ENCODE results near the gene CLCNKA.

- TF ChIP-seq, protein P1, sequence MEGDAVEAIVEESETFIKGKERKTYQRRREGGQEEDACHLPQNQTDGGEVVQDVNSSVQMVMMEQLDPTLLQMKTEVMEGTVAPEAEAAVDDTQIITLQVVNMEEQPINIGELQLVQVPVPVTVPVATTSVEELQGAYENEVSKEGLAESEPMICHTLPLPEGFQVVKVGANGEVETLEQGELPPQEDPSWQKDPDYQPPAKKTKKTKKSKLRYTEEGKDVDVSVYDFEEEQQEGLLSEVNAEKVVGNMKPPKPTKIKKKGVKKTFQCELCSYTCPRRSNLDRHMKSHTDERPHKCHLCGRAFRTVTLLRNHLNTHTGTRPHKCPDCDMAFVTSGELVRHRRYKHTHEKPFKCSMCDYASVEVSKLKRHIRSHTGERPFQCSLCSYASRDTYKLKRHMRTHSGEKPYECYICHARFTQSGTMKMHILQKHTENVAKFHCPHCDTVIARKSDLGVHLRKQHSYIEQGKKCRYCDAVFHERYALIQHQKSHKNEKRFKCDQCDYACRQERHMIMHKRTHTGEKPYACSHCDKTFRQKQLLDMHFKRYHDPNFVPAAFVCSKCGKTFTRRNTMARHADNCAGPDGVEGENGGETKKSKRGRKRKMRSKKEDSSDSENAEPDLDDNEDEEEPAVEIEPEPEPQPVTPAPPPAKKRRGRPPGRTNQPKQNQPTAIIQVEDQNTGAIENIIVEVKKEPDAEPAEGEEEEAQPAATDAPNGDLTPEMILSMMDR (conservative IDR thresholded peaks at IDR 0.05; ENCODE audit: low read length): no peak
- no peak for TF ChIP-seq EZH2phosphoT487 (IDR thresholded peaks at IDR 0.05; ENCODE audit: borderline replicate concordance, low read depth, low read length)
Measured at GRCh38 chr1:15985611-15986297, 36.1 kb upstream of the CLCNKA start.
